H1 (cell line): ENCODE data around the gene TXLNG. TPM values are rescaled to one million over a fixed set of nuclear protein-coding genes. Genes with fewer than 3 reads are reported as not detected.

Experiments used
- CHD2 ChIP-seq: IDR thresholded peaks from 2 replicates; pipeline ENCODE4 v1.6.1; 2012; ENCODE audit warnings: low read length, improper control_type of control experiment
- CTCF ChIP-seq, 3 experiments: IDR thresholded peaks; 1 replicate in 2 of 3; 2 replicates in 1 of 3; pipeline versions ENCODE4 v1.5.1 to v1.6.1; 2011; ENCODE audit warnings: low read length in 3 of 3, mild to moderate bottlenecking in 3 of 3, inconsistent platforms in 2 of 3, low read depth in 1 of 3, moderate library complexity in 1 of 3; ENCODE audit not compliant: insufficient read depth in 1 of 3; ENCODE audit errors: control extremely low read depth in 1 of 3
- RXRA ChIP-seq: IDR thresholded peaks from 2 replicates; pipeline ENCODE4 v1.6.1; 2011; ENCODE audit warnings: low read depth, mild to moderate bottlenecking, low read length, moderate library complexity; ENCODE audit not compliant: insufficient read depth
- SIN3A ChIP-seq, 2 experiments: IDR thresholded peaks in 1 of 2; conservative IDR thresholded peaks in 1 of 2; 2 replicates each; pipeline ENCODE4 v1.6.1; 2011 to 2012; ENCODE audit warnings: low read length in 2 of 2, improper control_type of control experiment in 1 of 2, low read depth in 1 of 2, mild to moderate bottlenecking in 1 of 2
- USF2 ChIP-seq: IDR thresholded peaks from 2 replicates; pipeline ENCODE4 v1.6.1; 2011; ENCODE audit warnings: low read length, improper control_type of control experiment
- polyA plus RNA-seq, 7 experiments: library from polyadenylated mRNA; depleted of rRNA in 3 of 7; stranded (reverse) in 5 of 7; unstranded in 2 of 7; fragments of >200 nt in 5 of 7; fragments of 200-250 nt in 2 of 7; gene quantifications; 1 replicate in 5 of 7; 2 replicates in 1 of 7; 4 replicates in 1 of 7; pipeline versions ENCODE4 v1.2.1 to v1.2.3, GENCODE V29; 2011 to 2013; ENCODE audit warnings: missing spikeins in 2 of 7, mixed read lengths in 2 of 7
- total RNA-seq: library from RNA; stranded (reverse); fragmentation: NEBNext Ultra II Directional; extraction: Animal tissue kit (Norgen Biotek cat#: 25700); gene quantifications from 2 replicates; pipeline ENCODE4 v1.2.1, GENCODE V29; 2021

TXLNG gene
- total and polyA plus RNA-seq, 2 of the 8 experiments (the other 6 are each of a cell fraction or from before 2014, with no cell fraction given) = 32.9 to 42.9 TPM

GRCh38 chrX:16843208-16843909, 57.1 kb downstream of the TXLNG start (continued):
- TF ChIP-seq SIN3A (conservative IDR thresholded peaks at IDR 0.05 in 1 of 2, IDR thresholded peaks at IDR 0.05 in 1 of 2; ENCODE audit: low read depth in 1 of 2, low read length in 2 of 2) (no peak), USF2 (no peak), CHD2 (no peak), RXRA (no peak), CTCF (IDR thresholded peaks at IDR 0.05; ENCODE audit: control extremely low read depth in 1 of 3, insufficient read depth in 1 of 3, low read depth in 1 of 3, low read length in 3 of 3) (no peak)
